T-helper 9 cell (primary cell): ENCODE results near the gene HYDIN.

Source experiments
- DNase-seq: peaks from one replicate; pipeline ENCODE4 v3.0.0-alpha.2; 2020

The HYDIN gene

GRCh38 chr16:70758786-70759185 is 471.7 kb downstream of the HYDIN start:
- no peak for DNase-seq
